Panc1 (cell line): ENCODE measurements around the gene OGFOD2. TPM values are rescaled to one million over a fixed set of nuclear protein-coding genes. Genes with fewer than 3 reads are reported as not detected.
A peak's percentile ranks its signal among the peaks of the same experiment; 100 is the strongest.

ENCODE experiments used
- ATAC-seq: fragments of 200-7000 bp; cut with Tn5 transposase; 2 replicates; pipeline ENCODE4 v1.9.1; 2020; ENCODE audit warnings: mild to moderate bottlenecking, moderate library complexity
- BruUV-seq: library from RNA; stranded (reverse); fragments of 400-500 nt; replicated peaks from 2 replicates; lab custom pipeline; 2021; lab: Mats Ljungman, UMichigan
- CTCF ChIA-PET: fragments of 300-600 bp; sonication (Branson Sonifier 250); formaldehyde crosslinking; loops from one replicate; lab custom pipeline; 2022; ENCODE audit warnings: antibody characterized with exemption; lab: Charles Lee
- POLR2A ChIA-PET: fragments of 300-600 bp; sonication (Branson Sonifier 250); formaldehyde crosslinking; loops from one replicate; lab custom pipeline; 2022; ENCODE audit warnings: antibody characterized with exemption; lab: Charles Lee
- DNase-seq: peaks from one replicate; pipeline ENCODE4 v3.0.0-alpha.2; 2010; ENCODE audit warnings: low read depth, low spot score
- H3K27ac ChIP-seq: 2 replicates; pipeline ENCODE4 v1.5.1; 2011; ENCODE audit warnings: mild to moderate bottlenecking, low read length, inconsistent platforms
- H3K27me3 ChIP-seq: fragments of 200-500 bp; sonication (Bioruptor generic); 2 replicates; pipeline ENCODE4 v1.6.0; 2014; ENCODE audit warnings: low read length, inconsistent platforms; ENCODE audit not compliant: control insufficient read depth, insufficient read depth
- H3K36me3 ChIP-seq: fragments of 200-500 bp; sonication (Bioruptor generic); 2 replicates; pipeline ENCODE4 v1.5.1; 2014; ENCODE audit warnings: inconsistent platforms, mild to moderate bottlenecking, low read length, moderate library complexity; ENCODE audit not compliant: control insufficient read depth, insufficient read depth
- H3K4me1 ChIP-seq: 2 replicates; pipeline ENCODE4 v1.5.1; 2011; ENCODE audit warnings: inconsistent platforms, mild to moderate bottlenecking, low read length, moderate library complexity; ENCODE audit not compliant: control insufficient read depth, insufficient read depth
- H3K4me3 ChIP-seq, 2 experiments: 2 replicates each; pipeline ENCODE4 v1.5.1; 2011 to 2012; ENCODE audit warnings: low read depth in 2 of 2, low read length in 2 of 2, mild to moderate bottlenecking in 2 of 2, inconsistent platforms in 1 of 2, moderate library complexity in 1 of 2
- H3K9me3 ChIP-seq: fragments of 200-500 bp; sonication (Bioruptor generic); 2 replicates; pipeline ENCODE4 v1.5.1; 2014; ENCODE audit warnings: low read depth, mild to moderate bottlenecking, inconsistent platforms, low read length, moderate library complexity; ENCODE audit not compliant: control insufficient read depth, insufficient read depth
- CTCF ChIP-seq: fragments of 450-650 bp; IDR thresholded peaks from 2 replicates; pipeline ENCODE4 v1.5.1; 2017; ENCODE audit warnings: mild to moderate bottlenecking
- POLR2AphosphoS5 ChIP-seq: IDR thresholded peaks from 2 replicates; pipeline ENCODE4 v1.6.1; 2012; ENCODE audit warnings: mild to moderate bottlenecking, low read depth, low read length, moderate library complexity
- REST ChIP-seq, 2 experiments: IDR thresholded peaks; 2 replicates each; pipeline ENCODE4 v1.6.1; 2011 to 2012; ENCODE audit warnings: low read depth in 2 of 2, control low read depth in 1 of 2, low read length in 1 of 2, mild to moderate bottlenecking in 1 of 2, moderate library complexity in 1 of 2; ENCODE audit not compliant: insufficient read depth in 1 of 2
- in situ Hi-C: cut with HindIII; loops from 2 replicates; pipeline ENCODE4 v1.10.0; 2016; ENCODE audit warnings: low sequenced_read_pairs, low pct_unique_long_range_greater_than_20kb
- intact Hi-C: fragments of 100-400 bp; cut with micrococcal nuclease; formaldehyde crosslinking; loops from one replicate; pipeline ENCODE4 v1.10.0; 2022; ENCODE audit not compliant: unreplicated experiment
- total RNA-seq: library from RNA; stranded (reverse); gene quantifications from one replicate; pipeline ENCODE4 v1.2.1, GENCODE V29; 2021; ENCODE audit not compliant: unreplicated experiment

OGFOD2 gene
- total RNA-seq, 1 experiment from 2014 or later, result 32.0 TPM

- Histone ChIP-seq H3K9me3 (no peaks in the 10 kb centered on the region), H3K4me1 (peaks cover 42% of the 10 kb centered on the region), H3K27ac (peak overlapping the region; percentile 92), H3K36me3 (no peaks in the 10 kb centered on the region; the same call in 1 of the 2 replicates), H3K27me3 (no peaks in the 10 kb centered on the region), H3K4me3 (peak overlapping the region; percentile 69 to 78)
- in situ Hi-C loops, result no loop called here
- CTCF ChIA-PET, result interaction anchor here (1.0 kb wide), 1 partner anchor 121 kb away, joined by 4 read pairs; no protein-coding TSS in a partner anchor
- TF ChIP-seq POLR2AphosphoS5 (0 out of 2 replicates have a peak, but pooled peaks have one; percentile 26), REST (IDR thresholded peaks at IDR 0.05; ENCODE audit: insufficient read depth in 1 of 2, low read depth in 2 of 2, low read length in 1 of 2) (no peak)
- ATAC-seq, result no peak
- DNase-seq, result no peak
- intact Hi-C loops, result loop anchor here (10.0 kb wide), 2 partner anchors 163 to 253 kb away; partner anchors contain the start of genes MPHOSPH9 and MTRFR
- no TSS peak for BruUV-seq
- POLR2A ChIA-PET, result interaction anchor here (0.7 kb wide), 1 partner anchor 120 kb away, joined by 3 read pairs; no protein-coding TSS in a partner anchor
Measured at GRCh38 chr12:122981587-122982476, 6.8 kb downstream of the OGFOD2 start.

GRCh38 chr12:122982477-122982815 is 7.4 kb downstream of the OGFOD2 start:
- Histone ChIP-seq H3K4me3 (peak overlapping the region; percentile 69 to 78; a peak in 3 of 4 replicates), H3K27ac (peak overlapping the region; percentile 92), H3K27me3 (no peaks in the 10 kb centered on the region), H3K9me3 (no peaks in the 10 kb centered on the region), H3K36me3 (no peaks in the 10 kb centered on the region; the same call in 1 of the 2 replicates), H3K4me1 (peaks cover 42% of the 10 kb centered on the region)
- ChIA-PET POLR2A (no interaction called here), CTCF (interaction anchor here (1.0 kb wide), 1 partner anchor 122 kb away, joined by 4 read pairs; no protein-coding TSS in a partner anchor)
- intact Hi-C loops (loop anchor here (10.0 kb wide), 2 partner anchors 162 to 252 kb away; partner anchors contain the start of genes MPHOSPH9 and MTRFR), in situ Hi-C loops (no loop called here)
- TF ChIP-seq POLR2AphosphoS5 (0 out of 2 replicates have a peak, but pooled peaks have one; percentile 8), CTCF (no peak)
- ATAC-seq (no peak), DNase-seq (no peak)
- TSS peak; percentile 98 for BruUV-seq
